Loucy (cell line): Measurements from ENCODE around the gene PLEKHH2.

Source experiments
- EZH2phosphoT487 ChIP-seq: fragments of 200-600 bp; IDR thresholded peaks from 2 replicates; pipeline ENCODE4 v1.6.1; 2018; ENCODE audit warnings: antibody characterized with exemption, mild to moderate bottlenecking, moderate library complexity, borderline replicate concordance
- TF ChIP-seq, protein P1 (sequence below): fragments of 200-600 bp; sonication (generic); conservative IDR thresholded peaks from 2 replicates; pipeline ENCODE4 v1.5.1; 2014; ENCODE audit warnings: mild to moderate bottlenecking, antibody characterized with exemption, low read length

GRCh38 chr2:43605079-43605655 lies 31.9 kb upstream of the PLEKHH2 start:
- TF ChIP-seq, protein P1, sequence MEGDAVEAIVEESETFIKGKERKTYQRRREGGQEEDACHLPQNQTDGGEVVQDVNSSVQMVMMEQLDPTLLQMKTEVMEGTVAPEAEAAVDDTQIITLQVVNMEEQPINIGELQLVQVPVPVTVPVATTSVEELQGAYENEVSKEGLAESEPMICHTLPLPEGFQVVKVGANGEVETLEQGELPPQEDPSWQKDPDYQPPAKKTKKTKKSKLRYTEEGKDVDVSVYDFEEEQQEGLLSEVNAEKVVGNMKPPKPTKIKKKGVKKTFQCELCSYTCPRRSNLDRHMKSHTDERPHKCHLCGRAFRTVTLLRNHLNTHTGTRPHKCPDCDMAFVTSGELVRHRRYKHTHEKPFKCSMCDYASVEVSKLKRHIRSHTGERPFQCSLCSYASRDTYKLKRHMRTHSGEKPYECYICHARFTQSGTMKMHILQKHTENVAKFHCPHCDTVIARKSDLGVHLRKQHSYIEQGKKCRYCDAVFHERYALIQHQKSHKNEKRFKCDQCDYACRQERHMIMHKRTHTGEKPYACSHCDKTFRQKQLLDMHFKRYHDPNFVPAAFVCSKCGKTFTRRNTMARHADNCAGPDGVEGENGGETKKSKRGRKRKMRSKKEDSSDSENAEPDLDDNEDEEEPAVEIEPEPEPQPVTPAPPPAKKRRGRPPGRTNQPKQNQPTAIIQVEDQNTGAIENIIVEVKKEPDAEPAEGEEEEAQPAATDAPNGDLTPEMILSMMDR: peak; percentile 72
- no peak for TF ChIP-seq EZH2phosphoT487
